GM23248 (cell line): Measurements from ENCODE around the gene CEP112.

Experiments used
- EZH2 ChIP-seq: fragments of 200-600 bp; sonication (generic); IDR thresholded peaks from 2 replicates; pipeline ENCODE4 v1.6.1; 2018; ENCODE audit warnings: antibody characterized with exemption, mild to moderate bottlenecking; ENCODE audit not compliant: insufficient read depth, poor library complexity, severe bottlenecking
- EZH2phosphoT487 ChIP-seq: fragments of 200-600 bp; sonication (generic); IDR thresholded peaks from 2 replicates; pipeline ENCODE4 v1.6.1; 2018; ENCODE audit warnings: antibody characterized with exemption, moderate library complexity, mild to moderate bottlenecking, low read depth; ENCODE audit not compliant: insufficient read depth

GRCh38 chr17:66002063-66002585, 189.8 kb downstream of the CEP112 start:
- TF ChIP-seq EZH2 (no peak), EZH2phosphoT487 (no peak)
